GM23338 (cell line): ENCODE data around the gene TFPI. TPM values are rescaled to one million over a fixed set of nuclear protein-coding genes. Genes with fewer than 3 reads are reported as not detected.

ENCODE experiments used
- ATAC-seq: fragments of 200-7000 bp; cut with Tn5 transposase; 3 replicates; pipeline ENCODE4 v1.9.1; 2020
- DNase-seq: peaks from one replicate; pipeline ENCODE4 v3.0.0-alpha.2; 2015; ENCODE audit warnings: low spot score
- H2AFZ ChIP-seq: fragments of 200-600 bp; sonication (generic); 2 replicates; pipeline ENCODE4 v1.8.0; 2016; ENCODE audit warnings: antibody characterized with exemption, mild to moderate bottlenecking, moderate library complexity
- H3F3A ChIP-seq: fragments of 200-600 bp; sonication (generic); replicated peaks from 2 replicates; pipeline ENCODE4 v1.8.0; 2017; ENCODE audit warnings: antibody characterized with exemption, mixed run types, low read depth
- H3K27ac ChIP-seq: fragments of 200-600 bp; sonication (generic); 2 replicates; pipeline ENCODE4 v1.6.1; 2016; ENCODE audit warnings: low read depth
- H3K27me3 ChIP-seq: fragments of 200-600 bp; sonication (generic); 2 replicates; pipeline ENCODE4 v1.8.0; 2016; ENCODE audit warnings: mild to moderate bottlenecking, mixed run types, moderate library complexity; ENCODE audit not compliant: insufficient read depth
- H3K36me3 ChIP-seq: fragments of 200-600 bp; sonication (generic); 2 replicates; pipeline ENCODE4 v1.8.0; 2016; ENCODE audit warnings: mild to moderate bottlenecking; ENCODE audit not compliant: insufficient read depth
- H3K4me1 ChIP-seq: fragments of 200-600 bp; sonication (generic); 2 replicates; pipeline ENCODE4 v1.8.0; 2016; ENCODE audit warnings: mild to moderate bottlenecking, moderate library complexity; ENCODE audit not compliant: insufficient read depth
- H3K4me2 ChIP-seq: fragments of 200-600 bp; sonication (generic); 2 replicates; pipeline ENCODE4 v1.7.1; 2017; ENCODE audit warnings: mixed run types
- H3K4me3 ChIP-seq: fragments of 200-600 bp; sonication (generic); 2 replicates; pipeline ENCODE4 v1.6.1; 2016; ENCODE audit warnings: mixed run types
- H3K79me2 ChIP-seq: fragments of 200-600 bp; sonication (generic); replicated peaks from 2 replicates; pipeline ENCODE4 v1.8.0; 2017; ENCODE audit warnings: mild to moderate bottlenecking; ENCODE audit not compliant: insufficient read depth
- H3K9me2 ChIP-seq: fragments of 200-600 bp; sonication (generic); 2 replicates; pipeline ENCODE4 v1.8.0; 2017; ENCODE audit not compliant: insufficient read depth
- H4K20me1 ChIP-seq: fragments of 200-600 bp; sonication (generic); replicated peaks from 2 replicates; pipeline ENCODE4 v1.8.0; 2017; ENCODE audit warnings: mild to moderate bottlenecking; ENCODE audit not compliant: insufficient read depth
- H3K27ac Mint-ChIP-seq: 2 replicates; pipeline ENCODE4 v1.8.0; 2020; ENCODE audit warnings: inconsistent platforms, mild to moderate bottlenecking, moderate library complexity, mixed read lengths
- H3K27me3 Mint-ChIP-seq: 3 replicates; pipeline ENCODE4 v1.8.0; 2022; ENCODE audit warnings: low read depth, mild to moderate bottlenecking, moderate library complexity, mixed read lengths, inconsistent platforms; ENCODE audit not compliant: insufficient read depth, poor library complexity
- H3K36me3 Mint-ChIP-seq: 3 replicates; pipeline ENCODE4 v1.8.0; 2021; ENCODE audit warnings: low read depth, mild to moderate bottlenecking, inconsistent platforms, moderate library complexity, mixed read lengths
- H3K4me1 Mint-ChIP-seq: 3 replicates; pipeline ENCODE4 v1.8.0; 2020; ENCODE audit warnings: mild to moderate bottlenecking, inconsistent platforms, mixed read lengths
- H3K4me3 Mint-ChIP-seq: 3 replicates; pipeline ENCODE4 v1.8.0; 2021; ENCODE audit warnings: moderate library complexity, mild to moderate bottlenecking, inconsistent platforms, mixed read lengths
- H3K9me3 Mint-ChIP-seq: 3 replicates; pipeline ENCODE4 v1.8.0; 2020; ENCODE audit warnings: moderate library complexity, mild to moderate bottlenecking, inconsistent platforms, mixed read lengths
- CREB1 ChIP-seq: fragments of 250-450 bp; sonication (Bioruptor Pico); IDR thresholded peaks from 2 replicates; pipeline ENCODE4 v1.5.0; 2020; ENCODE audit warnings: low read depth, mild to moderate bottlenecking, moderate library complexity
- ETS1 ChIP-seq: IDR thresholded peaks from 2 replicates; pipeline ENCODE4 v1.6.1; 2016; ENCODE audit warnings: antibody characterized with exemption
- EZH2 ChIP-seq: fragments of 200-600 bp; sonication (generic); IDR thresholded peaks from one replicate; pipeline ENCODE4 v1.8.0; 2017; ENCODE audit warnings: antibody characterized with exemption, mild to moderate bottlenecking, low read depth; ENCODE audit not compliant: unreplicated experiment
- EZH2phosphoT487 ChIP-seq: fragments of 200-600 bp; sonication (generic); IDR thresholded peaks from one replicate; pipeline ENCODE4 v1.8.1; 2018; ENCODE audit warnings: antibody characterized with exemption; ENCODE audit not compliant: unreplicated experiment
- JUNB ChIP-seq: IDR thresholded peaks from one replicate; pipeline ENCODE4 v1.6.1; 2016; ENCODE audit warnings: antibody characterized with exemption; ENCODE audit not compliant: unreplicated experiment
- NANOG ChIP-seq: IDR thresholded peaks from 2 replicates; pipeline ENCODE4 v1.6.1; 2016; ENCODE audit warnings: antibody characterized with exemption, borderline replicate concordance
- POLR2AphosphoS5 ChIP-seq: IDR thresholded peaks from 2 replicates; pipeline ENCODE4 v1.6.1; 2016; ENCODE audit warnings: antibody characterized with exemption, low read depth
- REST ChIP-seq: IDR thresholded peaks from one replicate; pipeline ENCODE4 v1.6.1; 2018; ENCODE audit warnings: antibody characterized with exemption; ENCODE audit not compliant: unreplicated experiment
- STAT1 ChIP-seq: IDR thresholded peaks from one replicate; pipeline ENCODE4 v1.6.1; 2016; ENCODE audit warnings: antibody characterized with exemption; ENCODE audit not compliant: unreplicated experiment
- ZNF331 ChIP-seq: fragments of 250-450 bp; sonication (Bioruptor Pico); IDR thresholded peaks from 2 replicates; pipeline ENCODE4 v1.5.0; 2020; ENCODE audit warnings: low read depth, mild to moderate bottlenecking, moderate library complexity
- polyA plus RNA-seq: library from polyadenylated mRNA; unstranded; fragments of >200 nt; fragmentation: Nextera tagmentation; extraction: Ambion mirVana; gene quantifications from 2 replicates; pipeline ENCODE4 v1.2.1, GENCODE V29; 2016
- total RNA-seq: library from RNA; depleted of rRNA; stranded (reverse); fragments of >200 nt; shearing (Covaris generic); gene quantifications from 2 replicates; pipeline ENCODE4 v1.2.3, GENCODE V29; 2014
- TF ChIP-seq, protein P1 (sequence below): fragments of 250-450 bp; sonication (Bioruptor Pico); IDR thresholded peaks from 2 replicates; pipeline ENCODE4 v1.5.0; 2020; ENCODE audit warnings: mild to moderate bottlenecking, moderate library complexity

The TFPI gene
- total and polyA plus RNA-seq, 2 experiments from 2014 or later = 1.8 to 1.9 TPM

- Mint-ChIP-seq H3K9me3 (no peaks in the 10 kb centered on the region), H3K27ac (no peak overlapping the region), H3K4me1 (peaks cover 12% of the 10 kb centered on the region), H3K27me3 (peaks cover 2% of the 10 kb centered on the region), H3K4me3 (no peak overlapping the region), H3K36me3 (no peaks in the 10 kb centered on the region; the same call in 1 of the 3 replicates)
- no peak for DNase-seq
- no peaks in the 10 kb centered on the region for H3K36me3 ChIP-seq
- H3K79me2 ChIP-seq = no peaks in the 10 kb centered on the region
- no peak overlapping the region for H3K4me3 ChIP-seq
- no peak overlapping the region for H3K4me2 ChIP-seq
- H3K27ac ChIP-seq = no peak overlapping the region
- no peak for ATAC-seq
- H4K20me1 ChIP-seq = no peaks in the 10 kb centered on the region
- TF ChIP-seq JUNB (no peak), ZNF331 (no peak), EZH2phosphoT487 (no peak), CREB1 (CRISPR knock-in tag) (no peak), REST (no peak), ETS1 (no peak), STAT1 (no peak), NANOG (no peak), POLR2AphosphoS5 (no peak), EZH2 (no peak)
- TF ChIP-seq, protein P1, sequence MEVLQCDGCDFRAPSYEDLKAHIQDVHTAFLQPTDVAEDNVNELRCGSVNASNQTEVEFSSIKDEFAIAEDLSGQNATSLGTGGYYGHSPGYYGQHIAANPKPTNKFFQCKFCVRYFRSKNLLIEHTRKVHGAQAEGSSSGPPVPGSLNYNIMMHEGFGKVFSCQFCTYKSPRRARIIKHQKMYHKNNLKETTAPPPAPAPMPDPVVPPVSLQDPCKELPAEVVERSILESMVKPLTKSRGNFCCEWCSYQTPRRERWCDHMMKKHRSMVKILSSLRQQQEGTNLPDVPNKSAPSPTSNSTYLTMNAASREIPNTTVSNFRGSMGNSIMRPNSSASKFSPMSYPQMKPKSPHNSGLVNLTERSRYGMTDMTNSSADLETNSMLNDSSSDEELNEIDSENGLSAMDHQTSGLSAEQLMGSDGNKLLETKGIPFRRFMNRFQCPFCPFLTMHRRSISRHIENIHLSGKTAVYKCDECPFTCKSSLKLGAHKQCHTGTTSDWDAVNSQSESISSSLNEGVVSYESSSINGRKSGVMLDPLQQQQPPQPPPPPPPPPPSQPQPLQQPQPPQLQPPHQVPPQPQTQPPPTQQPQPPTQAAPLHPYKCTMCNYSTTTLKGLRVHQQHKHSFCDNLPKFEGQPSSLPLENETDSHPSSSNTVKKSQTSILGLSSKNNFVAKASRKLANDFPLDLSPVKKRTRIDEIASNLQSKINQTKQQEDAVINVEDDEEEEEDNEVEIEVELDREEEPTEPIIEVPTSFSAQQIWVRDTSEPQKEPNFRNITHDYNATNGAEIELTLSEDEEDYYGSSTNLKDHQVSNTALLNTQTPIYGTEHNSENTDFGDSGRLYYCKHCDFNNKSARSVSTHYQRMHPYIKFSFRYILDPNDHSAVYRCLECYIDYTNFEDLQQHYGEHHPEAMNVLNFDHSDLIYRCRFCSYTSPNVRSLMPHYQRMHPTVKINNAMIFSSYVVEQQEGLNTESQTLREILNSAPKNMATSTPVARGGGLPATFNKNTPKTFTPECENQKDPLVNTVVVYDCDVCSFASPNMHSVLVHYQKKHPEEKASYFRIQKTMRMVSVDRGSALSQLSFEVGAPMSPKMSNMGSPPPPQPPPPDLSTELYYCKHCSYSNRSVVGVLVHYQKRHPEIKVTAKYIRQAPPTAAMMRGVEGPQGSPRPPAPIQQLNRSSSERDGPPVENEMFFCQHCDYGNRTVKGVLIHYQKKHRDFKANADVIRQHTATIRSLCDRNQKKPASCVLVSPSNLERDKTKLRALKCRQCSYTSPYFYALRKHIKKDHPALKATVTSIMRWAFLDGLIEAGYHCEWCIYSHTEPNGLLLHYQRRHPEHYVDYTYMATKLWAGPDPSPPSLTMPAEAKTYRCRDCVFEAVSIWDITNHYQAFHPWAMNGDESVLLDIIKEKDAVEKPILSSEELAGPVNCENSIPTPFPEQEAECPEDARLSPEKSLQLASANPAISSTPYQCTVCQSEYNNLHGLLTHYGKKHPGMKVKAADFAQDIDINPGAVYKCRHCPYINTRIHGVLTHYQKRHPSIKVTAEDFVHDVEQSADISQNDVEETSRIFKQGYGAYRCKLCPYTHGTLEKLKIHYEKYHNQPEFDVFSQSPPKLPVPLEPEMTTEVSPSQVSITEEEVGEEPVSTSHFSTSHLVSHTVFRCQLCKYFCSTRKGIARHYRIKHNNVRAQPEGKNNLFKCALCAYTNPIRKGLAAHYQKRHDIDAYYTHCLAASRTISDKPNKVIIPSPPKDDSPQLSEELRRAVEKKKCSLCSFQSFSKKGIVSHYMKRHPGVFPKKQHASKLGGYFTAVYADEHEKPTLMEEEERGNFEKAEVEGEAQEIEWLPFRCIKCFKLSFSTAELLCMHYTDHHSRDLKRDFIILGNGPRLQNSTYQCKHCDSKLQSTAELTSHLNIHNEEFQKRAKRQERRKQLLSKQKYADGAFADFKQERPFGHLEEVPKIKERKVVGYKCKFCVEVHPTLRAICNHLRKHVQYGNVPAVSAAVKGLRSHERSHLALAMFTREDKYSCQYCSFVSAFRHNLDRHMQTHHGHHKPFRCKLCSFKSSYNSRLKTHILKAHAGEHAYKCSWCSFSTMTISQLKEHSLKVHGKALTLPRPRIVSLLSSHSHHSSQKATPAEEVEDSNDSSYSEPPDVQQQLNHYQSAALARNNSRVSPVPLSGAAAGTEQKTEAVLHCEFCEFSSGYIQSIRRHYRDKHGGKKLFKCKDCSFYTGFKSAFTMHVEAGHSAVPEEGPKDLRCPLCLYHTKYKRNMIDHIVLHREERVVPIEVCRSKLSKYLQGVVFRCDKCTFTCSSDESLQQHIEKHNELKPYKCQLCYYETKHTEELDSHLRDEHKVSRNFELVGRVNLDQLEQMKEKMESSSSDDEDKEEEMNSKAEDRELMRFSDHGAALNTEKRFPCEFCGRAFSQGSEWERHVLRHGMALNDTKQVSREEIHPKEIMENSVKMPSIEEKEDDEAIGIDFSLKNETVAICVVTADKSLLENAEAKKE = no peak
- H3K4me1 ChIP-seq = peaks cover 8% of the 10 kb centered on the region; the same call in 1 of the 2 replicates
- H3K9me2 ChIP-seq = no peaks in the 10 kb centered on the region
- H3F3A ChIP-seq = no peaks in the 10 kb centered on the region
- H2AFZ ChIP-seq = peak overlapping the region; percentile 1; the same call in 1 of the 2 replicates
- H3K27me3 ChIP-seq = no peaks in the 10 kb centered on the region
Measured at GRCh38 chr2:187566712-187567111, 12.5 kb upstream of the TFPI start.
